A549 (cell line): ENCODE results near the gene ZNF697.

ENCODE experiments used
- GATA3 ChIP-seq: IDR thresholded peaks from 2 replicates; pipeline ENCODE4 v1.6.1; 2012; ENCODE audit warnings: borderline replicate concordance
- MAFK ChIP-seq: fragments of 450-650 bp; IDR thresholded peaks from 2 replicates; pipeline ENCODE4 v1.6.1; 2014; ENCODE audit not compliant: partially characterized antibody
- MYC ChIP-seq: IDR thresholded peaks from 2 replicates; pipeline ENCODE4 v1.6.1; 2012; ENCODE audit warnings: mild to moderate bottlenecking, inconsistent platforms, low read length, improper control_type of control experiment, borderline replicate concordance
- POLR2A ChIP-seq: IDR thresholded peaks from 2 replicates; pipeline ENCODE4 v1.6.1; 2012; ENCODE audit warnings: mild to moderate bottlenecking, low read length
- POLR2AphosphoS2 ChIP-seq: conservative IDR thresholded peaks from 2 replicates; pipeline ENCODE4 v1.6.1; 2012; ENCODE audit warnings: low read length, improper control_type of control experiment, inconsistent platforms
- RAD21 ChIP-seq, 2 experiments: fragments of >200 bp in 1 of 2; sonication (Bioruptor Twin) in 1 of 2; formaldehyde crosslinking in 1 of 2; IDR thresholded peaks in 1 of 2; conservative IDR thresholded peaks in 1 of 2; 2 replicates in 1 of 2; 3 replicates in 1 of 2; pipeline ENCODE4 v1.6.1; 2012 to 2018; ENCODE audit warnings: inconsistent platforms in 1 of 2
- SMC3 ChIP-seq: fragments of >200 bp; sonication (Bioruptor Twin); formaldehyde crosslinking; IDR thresholded peaks from 3 replicates; pipeline ENCODE4 v1.6.1; 2018; ENCODE audit warnings: inconsistent platforms
- ZFP36 ChIP-seq: fragments of 450-650 bp; IDR thresholded peaks from 2 replicates; pipeline ENCODE4 v1.6.1; 2014; ENCODE audit warnings: borderline replicate concordance; ENCODE audit not compliant: partially characterized antibody
- TF ChIP-seq, protein P1 (sequence below): fragments of >200 bp; sonication (Bioruptor Twin); formaldehyde crosslinking; IDR thresholded peaks from 3 replicates; pipeline ENCODE4 v1.5.1; 2016
- TF ChIP-seq, protein P2 (sequence below): fragments of 200-600 bp; sonication (generic); IDR thresholded peaks from 2 replicates; pipeline ENCODE4 v1.6.1; 2016; ENCODE audit warnings: antibody characterized with exemption, mild to moderate bottlenecking, moderate library complexity

GRCh38 chr1:119633575-119633974 lies 14.5 kb downstream of the ZNF697 start:
- TF ChIP-seq, protein P1, sequence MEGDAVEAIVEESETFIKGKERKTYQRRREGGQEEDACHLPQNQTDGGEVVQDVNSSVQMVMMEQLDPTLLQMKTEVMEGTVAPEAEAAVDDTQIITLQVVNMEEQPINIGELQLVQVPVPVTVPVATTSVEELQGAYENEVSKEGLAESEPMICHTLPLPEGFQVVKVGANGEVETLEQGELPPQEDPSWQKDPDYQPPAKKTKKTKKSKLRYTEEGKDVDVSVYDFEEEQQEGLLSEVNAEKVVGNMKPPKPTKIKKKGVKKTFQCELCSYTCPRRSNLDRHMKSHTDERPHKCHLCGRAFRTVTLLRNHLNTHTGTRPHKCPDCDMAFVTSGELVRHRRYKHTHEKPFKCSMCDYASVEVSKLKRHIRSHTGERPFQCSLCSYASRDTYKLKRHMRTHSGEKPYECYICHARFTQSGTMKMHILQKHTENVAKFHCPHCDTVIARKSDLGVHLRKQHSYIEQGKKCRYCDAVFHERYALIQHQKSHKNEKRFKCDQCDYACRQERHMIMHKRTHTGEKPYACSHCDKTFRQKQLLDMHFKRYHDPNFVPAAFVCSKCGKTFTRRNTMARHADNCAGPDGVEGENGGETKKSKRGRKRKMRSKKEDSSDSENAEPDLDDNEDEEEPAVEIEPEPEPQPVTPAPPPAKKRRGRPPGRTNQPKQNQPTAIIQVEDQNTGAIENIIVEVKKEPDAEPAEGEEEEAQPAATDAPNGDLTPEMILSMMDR, result no peak
- TF ChIP-seq GATA3, result no peak
- no peak for TF ChIP-seq POLR2AphosphoS2
- TF ChIP-seq ZFP36, result no peak
- no peak for TF ChIP-seq RAD21 (conservative IDR thresholded peaks at IDR 0.05 in 1 of 2, IDR thresholded peaks at IDR 0.05 in 1 of 2)
- no peak for TF ChIP-seq POLR2A
- TF ChIP-seq, protein P2, sequence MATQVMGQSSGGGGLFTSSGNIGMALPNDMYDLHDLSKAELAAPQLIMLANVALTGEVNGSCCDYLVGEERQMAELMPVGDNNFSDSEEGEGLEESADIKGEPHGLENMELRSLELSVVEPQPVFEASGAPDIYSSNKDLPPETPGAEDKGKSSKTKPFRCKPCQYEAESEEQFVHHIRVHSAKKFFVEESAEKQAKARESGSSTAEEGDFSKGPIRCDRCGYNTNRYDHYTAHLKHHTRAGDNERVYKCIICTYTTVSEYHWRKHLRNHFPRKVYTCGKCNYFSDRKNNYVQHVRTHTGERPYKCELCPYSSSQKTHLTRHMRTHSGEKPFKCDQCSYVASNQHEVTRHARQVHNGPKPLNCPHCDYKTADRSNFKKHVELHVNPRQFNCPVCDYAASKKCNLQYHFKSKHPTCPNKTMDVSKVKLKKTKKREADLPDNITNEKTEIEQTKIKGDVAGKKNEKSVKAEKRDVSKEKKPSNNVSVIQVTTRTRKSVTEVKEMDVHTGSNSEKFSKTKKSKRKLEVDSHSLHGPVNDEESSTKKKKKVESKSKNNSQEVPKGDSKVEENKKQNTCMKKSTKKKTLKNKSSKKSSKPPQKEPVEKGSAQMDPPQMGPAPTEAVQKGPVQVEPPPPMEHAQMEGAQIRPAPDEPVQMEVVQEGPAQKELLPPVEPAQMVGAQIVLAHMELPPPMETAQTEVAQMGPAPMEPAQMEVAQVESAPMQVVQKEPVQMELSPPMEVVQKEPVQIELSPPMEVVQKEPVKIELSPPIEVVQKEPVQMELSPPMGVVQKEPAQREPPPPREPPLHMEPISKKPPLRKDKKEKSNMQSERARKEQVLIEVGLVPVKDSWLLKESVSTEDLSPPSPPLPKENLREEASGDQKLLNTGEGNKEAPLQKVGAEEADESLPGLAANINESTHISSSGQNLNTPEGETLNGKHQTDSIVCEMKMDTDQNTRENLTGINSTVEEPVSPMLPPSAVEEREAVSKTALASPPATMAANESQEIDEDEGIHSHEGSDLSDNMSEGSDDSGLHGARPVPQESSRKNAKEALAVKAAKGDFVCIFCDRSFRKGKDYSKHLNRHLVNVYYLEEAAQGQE, result no peak
- TF ChIP-seq MAFK, result no peak
- TF ChIP-seq SMC3, result no peak
- no peak for TF ChIP-seq MYC
